GM18873 (cell line): ENCODE data around the gene TMEM170B.

Source experiments
- ATAC-seq: cut with Tn5 transposase; IDR thresholded peaks from one replicate; pipeline ENCODE4 v1.9.1; 2021; ENCODE audit warnings: mild to moderate bottlenecking, moderate library complexity, moderate number of reproducible peaks; ENCODE audit not compliant: unreplicated experiment, low FRiP score

TMEM170B gene, protein sequence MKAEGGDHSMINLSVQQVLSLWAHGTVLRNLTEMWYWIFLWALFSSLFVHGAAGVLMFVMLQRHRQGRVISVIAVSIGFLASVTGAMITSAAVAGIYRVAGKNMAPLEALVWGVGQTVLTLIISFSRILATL

DNA sequence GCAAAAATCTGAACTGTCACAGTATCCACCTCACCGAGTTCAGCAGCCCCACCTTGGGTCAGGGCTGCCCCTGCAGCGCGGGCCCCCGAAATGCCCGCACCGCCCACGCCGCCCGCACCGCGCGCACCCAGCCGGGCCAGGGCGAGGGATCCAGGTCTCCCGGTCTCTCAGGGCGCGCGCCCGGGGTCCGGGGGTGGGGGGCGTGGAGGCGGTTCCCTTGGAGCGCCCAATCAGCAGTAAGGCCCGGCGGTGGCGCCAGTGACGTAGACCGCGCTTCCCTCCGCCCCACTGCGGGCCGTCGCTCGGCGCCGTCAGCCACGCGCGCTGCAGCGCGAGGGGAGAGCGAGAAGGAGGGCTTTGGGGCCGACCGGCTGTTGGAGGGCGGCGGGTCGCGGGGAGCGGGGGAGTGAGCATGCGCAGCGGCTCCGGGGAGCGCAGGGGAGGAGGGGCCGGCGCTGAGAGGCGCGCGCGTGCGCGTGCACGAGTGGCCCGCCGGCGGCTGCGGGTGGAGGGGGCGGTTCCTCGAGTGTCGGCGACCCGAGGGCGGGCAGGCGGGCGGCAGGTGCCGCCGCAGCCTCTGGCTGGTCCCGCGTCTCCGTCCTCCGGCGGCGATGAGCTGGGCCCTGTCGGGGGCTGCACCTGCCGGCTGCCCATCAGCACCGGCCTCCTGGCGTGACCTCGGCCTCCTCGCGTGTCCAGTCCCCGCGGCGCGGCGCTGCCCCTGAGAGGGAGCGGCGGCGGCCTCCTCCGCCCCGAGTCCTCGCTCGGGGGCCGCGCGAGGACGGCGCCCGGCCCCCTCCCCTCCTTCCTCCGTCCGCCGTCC lies at the start of gene TMEM170B:
TSS of gene TMEM170B (plus strand) at position 521 of the 823 bp plus-strand sequence. CDS start 529 bp downstream, outside the sequence.
- ATAC-seq = peak; percentile 85

DNA sequence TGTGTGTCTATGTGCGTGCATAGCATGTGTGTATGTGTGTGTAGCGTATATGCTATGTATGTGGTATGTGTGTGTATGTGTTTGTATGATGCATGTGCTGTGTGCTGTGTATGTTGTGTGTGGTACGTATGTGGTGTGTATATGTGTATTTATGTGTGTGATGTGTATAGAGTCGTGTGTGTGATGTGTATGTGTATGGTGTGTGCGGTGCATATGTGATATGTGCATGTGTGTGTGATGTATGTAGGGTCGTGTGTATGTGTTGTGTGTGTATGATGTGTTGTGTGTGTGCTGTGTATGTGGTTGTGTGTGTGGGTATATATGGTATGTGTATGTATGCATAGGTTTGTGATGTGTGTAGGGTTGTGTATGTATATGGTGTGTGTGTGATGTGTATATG lies 46.6 kb upstream of the TMEM170B start:
- ATAC-seq = no peak

DNA sequence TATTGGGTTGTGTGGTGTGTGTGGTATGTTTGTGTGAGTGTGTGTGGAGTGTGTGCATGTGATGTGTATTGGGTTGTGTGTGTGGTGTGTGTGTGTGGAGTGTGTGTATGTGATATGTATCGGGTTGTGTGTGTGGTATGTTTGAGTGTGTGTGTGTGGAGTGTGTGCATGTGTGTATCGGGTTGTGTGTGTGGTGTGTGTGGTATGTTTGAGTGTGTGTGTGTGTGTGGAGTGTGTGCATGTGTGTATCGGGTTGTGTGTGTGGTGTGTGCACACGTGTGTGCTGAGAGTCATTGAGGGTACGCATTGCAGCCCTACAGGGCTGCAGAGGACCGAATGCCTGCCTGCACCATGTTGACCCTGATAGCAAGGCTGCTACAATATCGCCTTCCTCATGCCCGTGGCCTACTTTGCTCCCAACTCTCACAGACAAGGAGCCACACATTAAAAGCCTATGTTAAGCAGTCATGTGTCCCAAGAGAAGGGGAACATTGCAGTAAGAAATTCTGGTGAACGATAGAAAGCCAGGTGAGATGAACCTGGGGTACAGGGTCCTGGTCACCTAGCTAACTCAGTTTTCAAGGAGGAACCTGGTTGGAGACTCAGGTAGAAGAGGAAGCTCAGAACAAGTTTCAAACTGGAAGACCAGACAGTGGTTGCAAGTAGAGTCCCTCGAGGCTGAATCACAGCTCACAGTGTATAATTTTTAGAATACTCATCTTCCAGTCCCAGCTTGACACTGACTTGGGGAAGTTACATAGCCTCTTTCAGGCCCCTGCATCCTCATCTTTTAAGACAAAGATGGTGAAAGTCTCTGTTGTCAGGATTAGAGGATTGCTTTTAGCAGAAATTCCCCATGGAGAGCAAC lies 45.7 kb upstream of the TMEM170B start:
- ATAC-seq = no peak

DNA sequence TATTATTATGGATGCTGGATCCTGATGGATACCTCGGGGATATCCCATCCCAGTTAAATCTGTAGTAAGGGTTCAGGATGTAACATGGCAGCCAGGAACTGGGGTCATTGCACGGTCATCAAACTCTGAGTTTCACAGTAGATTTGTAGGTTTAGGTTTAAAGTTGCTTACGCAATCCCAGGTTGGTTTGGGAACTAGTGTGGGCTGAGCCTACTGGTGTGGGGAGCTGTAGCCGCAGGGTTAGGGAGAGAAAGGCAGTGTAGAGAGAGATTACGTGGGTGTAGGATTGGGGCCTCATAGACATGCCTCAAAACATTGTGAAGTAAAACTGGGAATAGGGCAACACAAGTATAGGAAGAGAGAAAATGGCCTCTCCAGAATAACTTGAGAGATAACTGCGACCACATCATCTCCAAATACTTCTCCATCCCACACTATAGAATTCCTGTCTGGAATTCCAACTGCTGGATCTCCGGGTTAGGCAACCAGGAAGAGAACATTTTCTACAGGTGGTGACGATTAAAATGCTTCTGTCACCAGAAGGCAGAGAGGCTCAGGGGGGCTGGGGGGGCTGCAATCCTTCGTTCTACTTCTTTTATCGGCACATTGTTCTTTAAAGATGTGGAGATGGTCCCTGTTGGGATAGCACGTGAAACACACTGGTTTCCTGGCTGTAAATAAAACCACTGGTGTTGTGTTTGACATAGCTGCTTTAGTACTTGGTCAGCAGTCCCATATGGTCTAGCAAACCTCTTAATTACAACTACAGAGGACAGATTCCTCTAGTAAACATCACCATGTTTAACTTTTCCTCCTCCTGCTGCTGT lies 44.9 kb upstream of the TMEM170B start:
- ATAC-seq = no peak

DNA sequence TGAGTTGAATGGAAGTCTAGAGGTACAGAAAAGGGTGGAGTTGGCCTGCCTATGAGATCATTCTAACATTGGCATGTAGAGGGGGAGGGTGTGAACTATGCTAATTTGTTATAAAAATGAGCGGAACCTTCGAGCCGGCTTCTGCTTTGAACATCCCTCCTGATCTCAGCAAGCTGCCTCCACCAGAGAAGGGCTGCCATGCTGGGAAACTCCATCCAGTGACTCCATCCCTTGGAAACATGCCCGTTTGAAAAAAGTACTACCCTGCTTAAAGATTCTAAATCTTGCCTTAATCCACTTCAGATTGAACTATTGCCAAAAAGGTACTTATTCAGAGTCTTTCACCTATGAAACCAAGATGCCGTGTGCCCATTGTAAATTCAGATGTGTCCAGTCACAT lies 43.6 kb upstream of the TMEM170B start:
- no peak for ATAC-seq

DNA sequence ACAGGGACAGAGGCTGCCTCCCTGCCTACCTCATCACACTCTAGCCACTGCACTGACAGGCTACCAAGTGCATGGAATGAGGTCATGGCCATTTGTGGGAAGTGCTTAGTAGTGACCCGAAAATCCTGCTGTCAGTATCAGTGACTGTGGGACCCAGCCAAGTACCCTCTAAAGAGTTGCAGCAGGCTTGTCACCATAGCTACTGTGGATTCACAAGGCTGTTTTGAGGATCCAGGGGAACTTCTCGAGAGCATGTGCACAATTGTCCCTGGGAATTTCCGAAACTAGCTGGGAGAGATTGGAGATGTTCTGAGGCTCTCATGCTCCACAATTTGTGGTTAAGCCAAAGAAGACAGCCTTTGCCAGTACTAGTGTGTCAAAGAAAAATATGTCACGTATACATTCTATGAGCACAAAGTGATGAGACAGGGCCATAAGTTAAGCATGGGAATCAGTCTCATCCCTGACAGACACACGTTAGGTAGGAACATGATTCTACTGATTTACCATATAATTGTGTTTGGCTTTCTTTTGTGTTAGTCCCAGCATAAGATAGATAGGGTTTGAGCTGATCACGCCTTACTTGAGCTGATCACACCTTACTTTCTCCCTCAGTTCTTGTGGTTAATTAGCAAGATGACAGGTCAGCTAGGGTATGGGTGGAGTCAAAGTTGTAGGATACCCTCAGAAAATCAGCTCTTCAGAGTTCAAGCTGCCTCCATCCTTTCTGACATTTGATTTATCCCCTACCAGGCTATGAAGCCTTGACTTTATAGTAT lies 42.6 kb upstream of the TMEM170B start:
- no peak for ATAC-seq

DNA sequence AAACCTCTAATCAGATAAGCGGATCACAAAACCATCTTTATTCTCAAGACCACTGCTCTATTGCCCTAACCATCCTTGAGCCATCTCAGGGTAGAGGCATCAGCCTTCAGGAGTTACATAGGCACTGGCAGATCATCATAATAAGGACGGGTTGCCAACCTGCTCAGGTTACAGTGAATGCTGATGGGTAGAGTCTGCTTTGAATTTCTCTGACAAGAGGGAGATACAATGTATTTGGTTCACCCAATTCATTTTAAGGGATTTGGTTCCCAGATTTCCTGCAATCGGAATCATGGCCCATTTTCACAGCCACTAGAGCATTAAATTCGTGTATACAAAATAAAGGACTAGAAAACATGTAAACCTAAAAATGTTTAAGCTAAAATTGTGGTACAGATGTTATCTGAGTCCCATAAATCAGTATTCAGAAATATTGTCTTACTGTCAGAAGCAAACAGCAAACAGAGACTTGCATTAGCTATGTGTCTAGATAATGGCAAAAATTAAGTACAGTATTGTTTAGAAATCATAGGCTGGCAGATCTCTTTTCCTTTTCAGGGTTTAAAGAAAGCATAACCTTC lies 41.9 kb upstream of the TMEM170B start:
- no peak for ATAC-seq

DNA sequence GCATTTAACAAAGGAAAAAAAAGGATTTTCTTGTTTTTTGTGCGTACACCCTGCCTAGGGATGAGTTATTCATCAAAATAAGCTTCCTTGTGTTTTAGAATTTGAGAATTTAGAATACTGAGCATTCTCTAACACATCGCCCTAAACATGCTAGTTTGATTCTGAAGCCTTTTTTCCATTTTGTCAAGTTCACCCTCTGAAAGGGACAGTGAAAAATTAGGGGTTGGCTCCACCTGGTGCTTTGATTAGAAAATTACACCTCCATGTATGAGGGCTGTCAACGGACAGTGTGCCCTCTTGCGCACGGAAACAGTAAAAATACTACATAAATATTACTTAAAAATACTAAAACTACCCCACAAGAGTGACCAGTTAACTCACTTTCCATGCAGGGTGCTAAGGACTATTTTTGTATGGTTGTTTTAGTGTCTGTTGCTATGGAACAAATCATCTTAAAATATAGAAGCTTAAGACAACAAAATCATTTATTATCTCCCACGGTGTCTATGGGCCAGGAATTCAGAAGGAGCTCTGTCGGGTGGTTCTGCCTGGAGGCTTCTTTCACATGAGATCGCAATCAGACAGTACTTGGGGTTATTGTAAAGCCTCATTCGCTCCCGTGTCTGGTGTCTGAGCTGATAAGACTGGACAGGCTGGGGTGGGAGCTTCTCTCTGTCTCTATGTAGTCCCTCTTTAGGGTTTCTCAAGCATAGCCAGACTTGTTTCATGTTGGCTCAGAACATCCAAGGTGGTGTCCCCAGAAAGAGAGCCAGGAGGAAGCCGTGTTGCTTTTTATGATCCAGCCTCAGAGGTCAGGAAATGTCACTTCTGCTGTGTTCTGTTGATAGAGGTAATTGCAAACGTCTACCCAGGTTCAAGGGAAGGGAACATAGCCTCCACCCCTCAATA lies 41.1 kb upstream of the TMEM170B start:
- ATAC-seq = peak; percentile 55

DNA sequence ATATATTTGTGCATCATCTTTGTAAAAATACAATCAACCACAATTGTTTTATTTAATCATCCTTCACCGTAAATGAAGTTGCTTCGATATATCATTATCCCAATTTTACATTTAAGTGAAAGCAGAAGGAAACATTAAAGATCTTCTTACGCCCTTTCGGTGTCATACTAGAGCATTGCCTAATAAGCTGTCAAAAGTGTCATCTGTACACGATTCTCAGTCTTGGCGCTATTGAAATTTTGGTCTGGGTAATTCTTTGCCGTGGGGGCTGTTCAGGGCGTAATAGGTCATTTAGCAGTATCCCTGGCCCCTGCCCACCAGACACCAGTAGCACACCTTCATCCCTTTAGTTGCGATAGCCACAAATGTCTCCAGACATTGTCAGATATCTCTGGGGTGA lies 40.4 kb upstream of the TMEM170B start:
- ATAC-seq = no peak

DNA sequence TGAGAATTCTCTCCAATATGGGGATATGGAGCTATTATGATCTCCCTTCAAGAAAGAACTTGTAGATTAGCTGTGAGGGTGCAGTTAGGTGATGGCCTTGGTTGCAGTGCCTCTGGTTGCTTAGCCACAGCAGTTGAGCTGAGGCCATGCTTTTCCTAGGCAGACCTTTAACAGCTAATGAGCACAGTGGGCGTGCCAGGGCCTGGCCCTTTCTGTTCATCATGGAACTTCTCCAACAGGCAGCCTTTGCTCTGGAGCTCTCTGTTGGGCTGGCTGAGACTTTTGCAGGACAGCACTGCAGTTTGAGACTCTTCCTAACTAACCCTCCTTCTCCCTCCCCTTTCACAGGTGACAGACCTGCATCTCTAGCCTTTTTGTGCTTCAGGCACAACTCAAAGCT lies 39.7 kb upstream of the TMEM170B start:
- ATAC-seq = no peak

DNA sequence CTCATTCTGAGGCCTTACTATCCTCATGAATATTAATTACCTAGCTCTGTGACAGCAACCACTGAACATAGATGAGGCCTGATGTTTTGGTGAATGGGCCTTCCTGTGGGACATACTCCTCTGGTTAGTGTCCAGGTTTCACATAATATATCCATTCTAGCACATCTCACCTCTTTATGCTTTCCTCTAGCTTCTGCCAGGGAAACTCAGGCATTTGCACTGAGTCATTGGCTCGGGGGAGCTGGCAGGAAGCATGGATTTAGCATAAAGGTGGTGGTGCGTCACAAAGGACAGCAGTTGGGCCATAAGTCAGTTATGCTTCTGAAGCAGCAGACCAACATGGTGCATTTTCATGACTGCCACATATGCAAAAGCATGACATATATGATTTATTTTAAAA lies 37.5 kb upstream of the TMEM170B start:
- ATAC-seq = no peak

DNA sequence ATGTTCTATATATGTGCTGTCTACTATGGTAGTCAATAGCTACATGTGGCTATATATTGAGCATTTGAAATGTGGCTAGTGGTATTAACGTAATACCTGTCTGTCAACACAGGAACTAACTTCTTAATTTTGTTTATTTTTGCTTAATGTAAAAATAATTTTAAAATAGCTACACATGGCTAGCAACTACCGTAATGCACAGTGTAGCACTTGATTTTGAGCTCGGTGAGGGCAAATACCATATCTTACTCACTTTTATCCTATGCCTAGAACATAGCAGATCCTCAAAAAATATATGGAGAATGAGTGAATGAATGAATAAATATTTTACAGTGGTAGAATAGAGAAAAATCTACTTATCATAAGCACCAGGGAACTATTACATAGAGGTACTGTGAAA lies 28.1 kb upstream of the TMEM170B start:
- ATAC-seq = no peak

DNA sequence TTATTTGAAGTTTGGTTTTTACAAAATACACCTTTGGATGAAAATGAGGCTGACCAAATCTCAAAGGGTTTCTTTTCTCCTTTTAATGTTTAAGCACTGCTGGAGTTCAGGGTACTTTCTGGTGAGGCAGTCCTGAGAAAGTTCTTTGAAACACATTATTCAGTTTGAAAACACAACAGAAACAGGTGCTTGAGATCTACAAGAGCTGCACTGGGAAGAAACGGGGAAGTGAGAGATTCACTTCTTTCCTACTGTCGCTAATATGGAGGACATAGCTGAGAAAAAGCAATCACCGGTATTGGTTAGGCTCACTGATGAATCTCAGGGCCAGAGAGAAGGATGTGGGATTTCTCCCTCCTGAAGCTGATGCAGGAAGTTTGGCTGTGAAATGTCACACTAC lies 22.9 kb upstream of the TMEM170B start:
- peak; percentile 89 for ATAC-seq

DNA sequence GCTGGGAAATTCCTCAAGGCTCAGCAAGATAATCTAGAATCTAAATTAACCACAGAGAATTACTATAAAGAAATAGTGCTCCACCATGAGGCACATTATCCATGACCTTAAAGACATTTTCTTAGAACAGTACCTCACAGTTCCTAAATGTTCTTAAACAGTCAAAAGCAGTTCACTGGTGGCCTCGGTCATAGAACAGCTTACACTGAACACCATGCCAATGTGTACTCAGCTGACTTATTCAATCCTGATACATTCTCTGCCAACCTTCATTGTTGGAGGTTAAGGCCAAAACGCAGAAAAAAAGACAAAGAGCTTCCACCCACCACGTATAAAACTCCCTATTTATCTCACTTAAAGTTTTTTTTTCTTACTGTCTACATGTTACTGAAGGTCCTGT lies 21.8 kb upstream of the TMEM170B start:
- no peak for ATAC-seq

DNA sequence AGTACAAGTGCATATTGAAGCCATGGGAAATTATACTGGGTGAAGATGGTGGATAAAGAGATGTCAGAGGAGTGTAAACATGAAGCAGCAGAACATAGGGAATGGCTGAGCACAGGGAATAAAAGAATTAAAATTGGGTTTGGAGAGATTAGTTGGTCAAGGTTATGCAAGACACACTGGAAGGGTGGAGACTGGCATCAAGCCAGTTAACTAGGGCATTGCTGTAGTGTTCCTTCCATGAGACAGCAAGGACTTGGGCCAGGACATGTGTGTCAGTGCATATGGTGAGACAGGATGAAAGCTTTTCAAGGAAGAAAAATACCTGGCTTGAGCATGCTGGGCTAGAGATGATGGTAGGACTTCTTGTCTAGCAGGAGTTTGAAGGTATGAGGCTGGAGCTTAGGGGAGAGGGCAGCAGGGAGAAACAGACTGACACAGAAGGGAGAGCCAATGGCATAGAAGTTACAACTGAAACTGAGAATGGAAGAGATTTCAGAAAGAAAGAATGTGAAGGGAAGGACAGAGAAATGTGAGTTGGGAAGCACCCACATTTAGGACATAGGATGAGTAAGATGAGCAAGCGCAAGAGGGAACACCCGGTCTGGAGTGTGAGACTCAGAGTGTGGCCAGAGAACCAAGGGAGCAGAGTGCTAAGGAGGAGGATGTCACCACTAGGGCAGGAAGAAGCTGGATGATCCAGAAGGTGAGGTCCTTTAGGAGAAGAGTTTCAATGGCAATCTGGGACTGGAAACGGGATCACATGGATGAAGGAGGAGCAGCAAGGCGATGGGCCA lies 14.5 kb upstream of the TMEM170B start:
- no peak for ATAC-seq

DNA sequence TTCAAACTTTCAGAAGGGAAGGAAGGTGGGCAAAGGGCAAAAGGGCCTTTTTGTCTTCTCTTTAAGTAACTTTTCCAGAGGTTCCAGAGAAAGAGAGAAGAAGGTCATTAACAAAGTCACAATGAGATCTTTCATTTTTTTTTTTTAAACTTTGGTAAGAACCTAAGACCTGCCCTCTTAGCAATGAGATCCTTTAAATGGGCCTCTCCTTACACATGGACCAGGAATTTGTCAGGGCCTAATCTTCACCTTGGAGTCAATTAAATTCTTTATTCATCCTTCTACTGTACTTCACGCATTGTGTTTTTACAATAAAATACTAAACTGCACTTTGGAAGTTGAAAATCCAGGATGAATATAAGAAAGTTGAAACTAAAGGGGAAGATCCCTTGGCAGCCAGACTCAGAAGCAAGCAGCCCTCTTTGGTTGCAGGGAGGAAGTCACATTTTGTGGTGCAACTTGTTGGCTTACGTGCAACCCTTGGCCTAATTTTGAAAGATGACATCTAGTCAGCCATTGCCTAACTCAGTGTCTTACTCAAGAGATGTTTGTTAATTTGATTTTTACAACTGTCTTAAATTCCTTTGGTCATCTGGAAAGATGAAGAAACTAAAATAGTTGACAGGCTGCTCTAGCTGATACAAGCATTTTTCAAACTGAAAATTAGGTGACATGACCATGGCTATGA lies 11.9 kb upstream of the TMEM170B start:
- ATAC-seq = no peak

DNA sequence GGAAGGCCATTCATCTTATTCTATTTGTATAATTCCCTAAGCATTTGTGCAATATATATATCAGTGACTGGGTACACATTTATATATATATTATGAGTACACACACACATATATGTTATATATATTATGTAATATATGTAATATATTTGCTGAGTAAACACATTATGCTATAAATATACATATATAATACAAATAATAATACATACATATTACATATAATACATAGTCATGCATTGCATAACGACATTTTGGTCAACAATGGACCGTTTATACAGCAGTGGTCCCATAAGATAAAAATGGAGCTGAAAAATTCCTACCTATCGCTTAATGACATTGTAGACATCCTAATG lies 11.4 kb upstream of the TMEM170B start:
- no peak for ATAC-seq
